ENCODE results near the gene TMEM121.

- TF ChIP-seq CTCF (IDR thresholded peaks at IDR 0.05) (no peak), POLR2AphosphoS5 (IDR thresholded peaks at IDR 0.05) (no peak), POLR2A (IDR thresholded peaks at IDR 0.05) (no peak), EP300 (IDR thresholded peaks at IDR 0.05; ENCODE audit: low read depth) (no peak)
These were observed 49.3 kb upstream of the TMEM121 start for GRCh38 chr14:105476831-105477659.
